B cell (primary cell): ENCODE data around the gene SAMD4A. TPM values are rescaled to one million over a fixed set of nuclear protein-coding genes. Genes with fewer than 3 reads are reported as not detected.

ENCODE experiments used
- ATAC-seq: fragments of 200-7000 bp; cut with Tn5 transposase; one replicate; pipeline ENCODE4 v1.10.0; 2021; ENCODE audit warnings: low read depth, mild to moderate bottlenecking, moderate number of reproducible peaks, moderate library complexity
- CTCF ChIA-PET: fragments of 350-600 bp; sonication (Branson Sonifier 250); formaldehyde crosslinking; loops from one replicate; lab custom pipeline; 2021; ENCODE audit warnings: antibody characterized with exemption, inconsistent platforms; lab: Charles Lee
- POLR2A ChIA-PET: fragments of 350-600 bp; sonication (Branson Sonifier 250); formaldehyde crosslinking; loops from one replicate; lab custom pipeline; 2021; ENCODE audit warnings: antibody characterized with exemption; lab: Charles Lee
- DNase-seq: peaks from one replicate; pipeline ENCODE4 v3.0.0; 2013
- H2AFZ ChIP-seq: 2 replicates; pipeline ENCODE4 v1.6.1; 2012; ENCODE audit warnings: mild to moderate bottlenecking, low read depth, low read length; ENCODE audit not compliant: insufficient read depth, poor library complexity, severe bottlenecking
- H3K27ac ChIP-seq, 2 donors: 1 replicate in 1 of 2; 2 replicates in 1 of 2; pipeline ENCODE4 v1.5.1; 2012 to 2013; ENCODE audit warnings: low read length in 2 of 2, mild to moderate bottlenecking in 2 of 2, moderate library complexity in 1 of 2
- H3K27me3 ChIP-seq, 4 experiments: fragments of 200-600 bp in 1 of 4; sonication (generic) in 1 of 4; replicated peaks in 1 of 4; 1 replicate in 2 of 4; 2 replicates in 2 of 4; pipeline versions ENCODE4 v1.6.1 to v1.7.0; 2013 to 2016; ENCODE audit warnings: low read length in 3 of 4, mild to moderate bottlenecking in 2 of 4, mixed read lengths in 1 of 4, moderate library complexity in 1 of 4; ENCODE audit not compliant: insufficient read depth in 4 of 4, control insufficient read depth in 3 of 4; ENCODE audit errors: control extremely low read depth in 1 of 4
- H3K36me3 ChIP-seq, 2 experiments: replicated peaks in 1 of 2; 1 replicate in 1 of 2; 2 replicates in 1 of 2; pipeline versions ENCODE4 v1.6.1 to v1.7.1; 2013; ENCODE audit warnings: low read length in 1 of 2; ENCODE audit not compliant: insufficient read depth in 2 of 2, control insufficient read depth in 1 of 2; ENCODE audit errors: control extremely low read depth in 1 of 2, extremely low read depth in 1 of 2
- H3K4me1 ChIP-seq, 2 donors: fragments of 200-600 bp in 1 of 2; sonication (generic) in 1 of 2; 1 replicate in 1 of 2; 2 replicates in 1 of 2; pipeline versions ENCODE4 v1.5.1 to v1.6.1; 2013 to 2017; ENCODE audit warnings: low read length in 2 of 2; ENCODE audit not compliant: control insufficient read depth in 2 of 2, insufficient read depth in 2 of 2
- H3K4me2 ChIP-seq: replicated peaks from 2 replicates; pipeline ENCODE3; 2012; ENCODE audit warnings: mild to moderate bottlenecking, low read depth, low read length; ENCODE audit not compliant: poor library complexity, severe bottlenecking
- H3K4me3 ChIP-seq, 5 experiments: fragments of 200-600 bp in 1 of 5; sonication (generic) in 1 of 5; 1 replicate in 3 of 5; 2 replicates in 2 of 5; pipeline versions ENCODE4 v1.5.1 to v1.7.0; 2011 to 2016; ENCODE audit warnings: low read length in 4 of 5, mild to moderate bottlenecking in 4 of 5, low read depth in 2 of 5, control low read depth in 1 of 5, moderate library complexity in 1 of 5; ENCODE audit not compliant: insufficient read depth in 1 of 5; ENCODE audit errors: control extremely low read depth in 1 of 5, extremely low read depth in 1 of 5
- H3K79me2 ChIP-seq: fragments of 200-600 bp; sonication (generic); one replicate; pipeline ENCODE4 v1.6.0; 2016; ENCODE audit warnings: low read length; ENCODE audit not compliant: control insufficient read depth, insufficient read depth
- H3K9ac ChIP-seq: fragments of 200-600 bp; sonication (generic); 2 replicates; pipeline ENCODE4 v1.6.1; 2017; ENCODE audit warnings: mild to moderate bottlenecking, low read length, moderate library complexity
- H3K9me3 ChIP-seq, 3 donors: one replicate each; pipeline versions ENCODE4 v1.6.1 to v1.7.1; 2013; ENCODE audit warnings: low read length in 2 of 3; ENCODE audit not compliant: control insufficient read depth in 2 of 3, insufficient read depth in 1 of 3; ENCODE audit errors: control extremely low read depth in 1 of 3
- H4K20me1 ChIP-seq: 2 replicates; pipeline ENCODE4 v1.6.0; 2012; ENCODE audit warnings: mild to moderate bottlenecking, low read length; ENCODE audit not compliant: insufficient read depth, control insufficient read depth, poor library complexity, severe bottlenecking
- H3K27ac Mint-ChIP-seq: one replicate; pipeline ENCODE4 v1.8.0; 2021; ENCODE audit warnings: mixed read lengths
- H3K27me3 Mint-ChIP-seq: one replicate; pipeline ENCODE4 v1.8.0; 2021; ENCODE audit warnings: mixed read lengths
- H3K4me1 Mint-ChIP-seq: one replicate; pipeline ENCODE4 v1.8.0; 2021; ENCODE audit warnings: mixed read lengths
- H3K4me3 Mint-ChIP-seq: one replicate; pipeline ENCODE4 v1.8.0; 2021; ENCODE audit warnings: mixed read lengths
- H3K9me3 Mint-ChIP-seq: one replicate; pipeline ENCODE4 v1.8.0; 2022; ENCODE audit warnings: mixed read lengths; ENCODE audit not compliant: insufficient read depth
- EZH2 ChIP-seq: IDR thresholded peaks from 2 replicates; pipeline ENCODE4 v1.6.1; 2012; ENCODE audit warnings: borderline replicate concordance, low read depth, mild to moderate bottlenecking, moderate library complexity, low read length; ENCODE audit not compliant: insufficient read depth, poor library complexity, severe bottlenecking
- WGBS: methylation state at CpG from one replicate; pipeline ENCODE4 v1.1.5; 2013; ENCODE audit warnings: missing lambda C conversion rate; ENCODE audit not compliant: insufficient coverage; 5-methylcytosine and 5-hydroxymethylcytosine counted together
- intact Hi-C: fragments of 100-400 bp; cut with micrococcal nuclease; formaldehyde crosslinking; loops from one replicate; pipeline ENCODE4 v1.10.0; 2022
- polyA plus RNA-seq: library from polyadenylated mRNA; depleted of rRNA; stranded (reverse); fragments of >200 nt; gene quantifications from 2 replicates; pipeline ENCODE4 v1.2.3, GENCODE V29; 2012
- total RNA-seq, 2 donors: library from RNA; stranded (reverse); fragments of 120-200 nt in 1 of 2; gene quantifications; 1 replicate in 1 of 2; 2 replicates in 1 of 2; pipeline versions ENCODE4 v1.2.3 to v1.2.4, GENCODE V29; 2013 to 2022
- TF ChIP-seq, protein P1 (sequence below): fragments of 200-600 bp; IDR thresholded peaks from one replicate; pipeline ENCODE4 v1.8.0; 2022; ENCODE audit warnings: antibody characterized with exemption, mild to moderate bottlenecking

SAMD4A gene
- total and polyA plus RNA-seq, 2 donors (not counting 1 experiment from before 2014, with no cell fraction given) = 5.7 to 13.7 TPM

DNA sequence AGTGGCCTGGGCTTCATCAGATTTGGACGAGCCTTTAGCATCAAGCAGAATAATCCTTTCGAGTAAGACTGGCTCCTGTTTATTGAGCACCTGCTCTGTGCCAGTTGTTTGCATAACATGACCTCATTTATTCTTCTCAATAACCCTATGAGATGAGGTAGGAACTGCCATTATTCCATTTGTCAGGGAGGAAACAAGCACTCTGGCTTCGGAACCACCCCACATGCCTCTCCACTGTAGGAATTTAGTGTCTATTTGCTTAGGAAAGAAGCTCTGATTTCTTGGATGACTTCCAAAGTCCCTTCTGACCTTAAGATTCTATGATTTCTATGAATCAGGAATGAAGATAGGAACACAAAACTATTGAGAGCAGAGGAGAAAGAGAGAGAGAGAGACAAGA is 11.0 kb downstream of the SAMD4A start:
- H3K27me3 ChIP-seq = no peaks in the 10 kb centered on the region
- no peaks in the 10 kb centered on the region for H3K4me1 Mint-ChIP-seq
- H3K27me3 Mint-ChIP-seq = no peaks in the 10 kb centered on the region
- ATAC-seq (no peak), DNase-seq (no peak)
- H3K4me3 Mint-ChIP-seq = no peak overlapping the region
- no peak overlapping the region for H3K4me2 ChIP-seq
- no peaks in the 10 kb centered on the region for H3K4me1 ChIP-seq
- H4K20me1 ChIP-seq = no peaks in the 10 kb centered on the region
- WGBS = 100% methylated on average over 1 of the region's 3 CpGs
- no peak overlapping the region for H3K9ac ChIP-seq
- TF ChIP-seq EZH2 = no peak
- TF ChIP-seq, protein P1, sequence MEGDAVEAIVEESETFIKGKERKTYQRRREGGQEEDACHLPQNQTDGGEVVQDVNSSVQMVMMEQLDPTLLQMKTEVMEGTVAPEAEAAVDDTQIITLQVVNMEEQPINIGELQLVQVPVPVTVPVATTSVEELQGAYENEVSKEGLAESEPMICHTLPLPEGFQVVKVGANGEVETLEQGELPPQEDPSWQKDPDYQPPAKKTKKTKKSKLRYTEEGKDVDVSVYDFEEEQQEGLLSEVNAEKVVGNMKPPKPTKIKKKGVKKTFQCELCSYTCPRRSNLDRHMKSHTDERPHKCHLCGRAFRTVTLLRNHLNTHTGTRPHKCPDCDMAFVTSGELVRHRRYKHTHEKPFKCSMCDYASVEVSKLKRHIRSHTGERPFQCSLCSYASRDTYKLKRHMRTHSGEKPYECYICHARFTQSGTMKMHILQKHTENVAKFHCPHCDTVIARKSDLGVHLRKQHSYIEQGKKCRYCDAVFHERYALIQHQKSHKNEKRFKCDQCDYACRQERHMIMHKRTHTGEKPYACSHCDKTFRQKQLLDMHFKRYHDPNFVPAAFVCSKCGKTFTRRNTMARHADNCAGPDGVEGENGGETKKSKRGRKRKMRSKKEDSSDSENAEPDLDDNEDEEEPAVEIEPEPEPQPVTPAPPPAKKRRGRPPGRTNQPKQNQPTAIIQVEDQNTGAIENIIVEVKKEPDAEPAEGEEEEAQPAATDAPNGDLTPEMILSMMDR = no peak
- ChIA-PET CTCF (interaction anchor here (1.0 to 1.4 kb wide), 2 partner anchors 10 to 14 kb away, joined by 3 to 6 read pairs; no protein-coding TSS in a partner anchor), POLR2A (no interaction called here)
- H3K9me3 Mint-ChIP-seq = peaks cover 2% of the 10 kb centered on the region
- no peak overlapping the region for H2AFZ ChIP-seq
- H3K9me3 ChIP-seq = peaks cover 0 to 4% (median under 1%) of the 10 kb centered on the region in 3 donors
- no peaks in the 10 kb centered on the region for H3K36me3 ChIP-seq
- H3K79me2 ChIP-seq = peaks cover 49% of the 10 kb centered on the region
- no peak overlapping the region for H3K27ac Mint-ChIP-seq
- no peak overlapping the region for H3K4me3 ChIP-seq
- intact Hi-C loops = no loop called here
- no peak overlapping the region for H3K27ac ChIP-seq

GRCh38 chr14:54579621-54580020 is 12.7 kb downstream of the SAMD4A start:
- H2AFZ ChIP-seq = no peak overlapping the region
- no peaks in the 10 kb centered on the region for H3K4me1 Mint-ChIP-seq
- no peak overlapping the region for H3K4me3 Mint-ChIP-seq
- WGBS = 58% methylated on average over 1 of the region's 1 CpG
- no peaks in the 10 kb centered on the region for H3K4me1 ChIP-seq
- no peak overlapping the region for H3K4me3 ChIP-seq
- no peaks in the 10 kb centered on the region for H3K36me3 ChIP-seq
- no peaks in the 10 kb centered on the region for H3K9me3 ChIP-seq
- H3K27ac ChIP-seq = no peak overlapping the region
- POLR2A ChIA-PET = no interaction called here
- ATAC-seq (no peak), DNase-seq (no peak)
- H3K27me3 ChIP-seq = no peaks in the 10 kb centered on the region
- intact Hi-C loops = no loop called here
- H3K9ac ChIP-seq = no peak overlapping the region
- H3K9me3 Mint-ChIP-seq = no peaks in the 10 kb centered on the region
- TF ChIP-seq EZH2 = no peak
- TF ChIP-seq, protein P1 = no peak
- H3K79me2 ChIP-seq = peaks cover 34% of the 10 kb centered on the region
- H4K20me1 ChIP-seq = no peaks in the 10 kb centered on the region
- H3K27ac Mint-ChIP-seq = no peak overlapping the region
- no peak overlapping the region for H3K4me2 ChIP-seq
- no peaks in the 10 kb centered on the region for H3K27me3 Mint-ChIP-seq
- CTCF ChIA-PET = interaction anchor here (0.9 kb wide), 1 partner anchor 195 kb away, joined by 4 read pairs; no protein-coding TSS in a partner anchor
